ENCODE measurements around the gene NUTF2.

DNA sequence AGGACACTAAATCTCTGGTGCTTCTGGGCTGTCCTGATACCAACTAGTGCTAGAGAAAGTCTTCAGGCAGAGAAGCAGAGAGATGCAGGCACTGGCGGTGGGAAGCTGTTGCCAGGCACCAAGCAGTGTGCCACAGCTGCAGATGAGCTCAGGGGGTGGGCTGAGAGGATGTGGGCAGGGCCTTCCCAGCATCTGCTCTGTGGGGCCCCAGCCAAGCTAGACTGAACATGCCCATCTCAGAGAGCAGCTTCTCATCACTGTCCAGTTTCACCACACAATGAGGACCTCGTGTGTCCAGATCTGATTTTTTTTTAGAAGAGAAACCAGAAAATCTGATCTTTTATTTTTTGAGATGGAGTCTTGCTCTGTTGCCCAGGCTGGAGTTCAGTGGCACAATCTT lies 63.4 kb downstream of the NUTF2 start:
- TF ChIP-seq, protein P1, sequence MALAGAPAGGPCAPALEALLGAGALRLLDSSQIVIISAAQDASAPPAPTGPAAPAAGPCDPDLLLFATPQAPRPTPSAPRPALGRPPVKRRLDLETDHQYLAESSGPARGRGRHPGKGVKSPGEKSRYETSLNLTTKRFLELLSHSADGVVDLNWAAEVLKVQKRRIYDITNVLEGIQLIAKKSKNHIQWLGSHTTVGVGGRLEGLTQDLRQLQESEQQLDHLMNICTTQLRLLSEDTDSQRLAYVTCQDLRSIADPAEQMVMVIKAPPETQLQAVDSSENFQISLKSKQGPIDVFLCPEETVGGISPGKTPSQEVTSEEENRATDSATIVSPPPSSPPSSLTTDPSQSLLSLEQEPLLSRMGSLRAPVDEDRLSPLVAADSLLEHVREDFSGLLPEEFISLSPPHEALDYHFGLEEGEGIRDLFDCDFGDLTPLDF (CRISPR knock-in tag; IDR thresholded peaks at IDR 0.05), result no peak
- TF ChIP-seq KAT7 (CRISPR knock-in tag; IDR thresholded peaks at IDR 0.05; ENCODE audit: borderline replicate concordance) (no peak), ETV6 (CRISPR knock-in tag; IDR thresholded peaks at IDR 0.05) (no peak), JUN (CRISPR knock-in tag; IDR thresholded peaks at IDR 0.05) (no peak), ATF1 (CRISPR knock-in tag; IDR thresholded peaks at IDR 0.05) (no peak), SP1 (CRISPR knock-in tag; conservative IDR thresholded peaks at IDR 0.05) (no peak), ZNF138 (CRISPR knock-in tag; conservative IDR thresholded peaks at IDR 0.05) (no peak), CREB1 (CRISPR knock-in tag; IDR thresholded peaks at IDR 0.05) (no peak)
- TF ChIP-seq, protein P2, sequence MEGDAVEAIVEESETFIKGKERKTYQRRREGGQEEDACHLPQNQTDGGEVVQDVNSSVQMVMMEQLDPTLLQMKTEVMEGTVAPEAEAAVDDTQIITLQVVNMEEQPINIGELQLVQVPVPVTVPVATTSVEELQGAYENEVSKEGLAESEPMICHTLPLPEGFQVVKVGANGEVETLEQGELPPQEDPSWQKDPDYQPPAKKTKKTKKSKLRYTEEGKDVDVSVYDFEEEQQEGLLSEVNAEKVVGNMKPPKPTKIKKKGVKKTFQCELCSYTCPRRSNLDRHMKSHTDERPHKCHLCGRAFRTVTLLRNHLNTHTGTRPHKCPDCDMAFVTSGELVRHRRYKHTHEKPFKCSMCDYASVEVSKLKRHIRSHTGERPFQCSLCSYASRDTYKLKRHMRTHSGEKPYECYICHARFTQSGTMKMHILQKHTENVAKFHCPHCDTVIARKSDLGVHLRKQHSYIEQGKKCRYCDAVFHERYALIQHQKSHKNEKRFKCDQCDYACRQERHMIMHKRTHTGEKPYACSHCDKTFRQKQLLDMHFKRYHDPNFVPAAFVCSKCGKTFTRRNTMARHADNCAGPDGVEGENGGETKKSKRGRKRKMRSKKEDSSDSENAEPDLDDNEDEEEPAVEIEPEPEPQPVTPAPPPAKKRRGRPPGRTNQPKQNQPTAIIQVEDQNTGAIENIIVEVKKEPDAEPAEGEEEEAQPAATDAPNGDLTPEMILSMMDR (IDR thresholded peaks at IDR 0.05), result no peak
- TF ChIP-seq, protein P3, sequence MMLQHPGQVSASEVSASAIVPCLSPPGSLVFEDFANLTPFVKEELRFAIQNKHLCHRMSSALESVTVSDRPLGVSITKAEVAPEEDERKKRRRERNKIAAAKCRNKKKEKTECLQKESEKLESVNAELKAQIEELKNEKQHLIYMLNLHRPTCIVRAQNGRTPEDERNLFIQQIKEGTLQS (CRISPR knock-in tag; conservative IDR thresholded peaks at IDR 0.05), result no peak
- TF ChIP-seq, protein P4, sequence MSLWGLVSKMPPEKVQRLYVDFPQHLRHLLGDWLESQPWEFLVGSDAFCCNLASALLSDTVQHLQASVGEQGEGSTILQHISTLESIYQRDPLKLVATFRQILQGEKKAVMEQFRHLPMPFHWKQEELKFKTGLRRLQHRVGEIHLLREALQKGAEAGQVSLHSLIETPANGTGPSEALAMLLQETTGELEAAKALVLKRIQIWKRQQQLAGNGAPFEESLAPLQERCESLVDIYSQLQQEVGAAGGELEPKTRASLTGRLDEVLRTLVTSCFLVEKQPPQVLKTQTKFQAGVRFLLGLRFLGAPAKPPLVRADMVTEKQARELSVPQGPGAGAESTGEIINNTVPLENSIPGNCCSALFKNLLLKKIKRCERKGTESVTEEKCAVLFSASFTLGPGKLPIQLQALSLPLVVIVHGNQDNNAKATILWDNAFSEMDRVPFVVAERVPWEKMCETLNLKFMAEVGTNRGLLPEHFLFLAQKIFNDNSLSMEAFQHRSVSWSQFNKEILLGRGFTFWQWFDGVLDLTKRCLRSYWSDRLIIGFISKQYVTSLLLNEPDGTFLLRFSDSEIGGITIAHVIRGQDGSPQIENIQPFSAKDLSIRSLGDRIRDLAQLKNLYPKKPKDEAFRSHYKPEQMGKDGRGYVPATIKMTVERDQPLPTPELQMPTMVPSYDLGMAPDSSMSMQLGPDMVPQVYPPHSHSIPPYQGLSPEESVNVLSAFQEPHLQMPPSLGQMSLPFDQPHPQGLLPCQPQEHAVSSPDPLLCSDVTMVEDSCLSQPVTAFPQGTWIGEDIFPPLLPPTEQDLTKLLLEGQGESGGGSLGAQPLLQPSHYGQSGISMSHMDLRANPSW (CRISPR knock-in tag; conservative IDR thresholded peaks at IDR 0.05; ENCODE audit: low read depth), result no peak
- TF ChIP-seq, protein P5, sequence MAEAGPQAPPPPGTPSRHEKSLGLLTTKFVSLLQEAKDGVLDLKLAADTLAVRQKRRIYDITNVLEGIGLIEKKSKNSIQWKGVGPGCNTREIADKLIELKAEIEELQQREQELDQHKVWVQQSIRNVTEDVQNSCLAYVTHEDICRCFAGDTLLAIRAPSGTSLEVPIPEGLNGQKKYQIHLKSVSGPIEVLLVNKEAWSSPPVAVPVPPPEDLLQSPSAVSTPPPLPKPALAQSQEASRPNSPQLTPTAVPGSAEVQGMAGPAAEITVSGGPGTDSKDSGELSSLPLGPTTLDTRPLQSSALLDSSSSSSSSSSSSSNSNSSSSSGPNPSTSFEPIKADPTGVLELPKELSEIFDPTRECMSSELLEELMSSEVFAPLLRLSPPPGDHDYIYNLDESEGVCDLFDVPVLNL (CRISPR knock-in tag; IDR thresholded peaks at IDR 0.05; ENCODE audit: borderline replicate concordance, low read depth), result no peak
- TF ChIP-seq, protein P6, sequence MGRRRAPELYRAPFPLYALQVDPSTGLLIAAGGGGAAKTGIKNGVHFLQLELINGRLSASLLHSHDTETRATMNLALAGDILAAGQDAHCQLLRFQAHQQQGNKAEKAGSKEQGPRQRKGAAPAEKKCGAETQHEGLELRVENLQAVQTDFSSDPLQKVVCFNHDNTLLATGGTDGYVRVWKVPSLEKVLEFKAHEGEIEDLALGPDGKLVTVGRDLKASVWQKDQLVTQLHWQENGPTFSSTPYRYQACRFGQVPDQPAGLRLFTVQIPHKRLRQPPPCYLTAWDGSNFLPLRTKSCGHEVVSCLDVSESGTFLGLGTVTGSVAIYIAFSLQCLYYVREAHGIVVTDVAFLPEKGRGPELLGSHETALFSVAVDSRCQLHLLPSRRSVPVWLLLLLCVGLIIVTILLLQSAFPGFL (CRISPR knock-in tag; IDR thresholded peaks at IDR 0.05; ENCODE audit: borderline replicate concordance), result no peak

Measured in WTC11 (cell line).